Activated effector memory CD4-positive, alpha-beta T cell treated with Interleukin-2 at 50 U/mL for 16 hours (primary cell): ENCODE measurements around the gene SNX2.
"Not testable (repeated sequence)": the region's sequence is repeated elsewhere in the genome, so short reads cannot be mapped to it uniquely, and the experiment has no call there.

ENCODE experiments used
- DNase-seq: peaks from one replicate; pipeline ENCODE4 v3.0.0-alpha.2; 2020

SNX2 gene

GRCh38 chr5:122774861-122775549 lies at the start of gene SNX2:
TSS of gene SNX2 (plus strand) at chr5:122775080. CDS start at chr5:122775104, 24 bp downstream.
- DNase-seq = peak; percentile 83

- no peak for DNase-seq
Measured at GRCh38 chr5:122727112-122727541, 47.8 kb upstream of the SNX2 start.

GRCh38 chr5:122730037-122730436 lies 44.8 kb upstream of the SNX2 start:
- DNase-seq = no peak

GRCh38 chr5:122730456-122730855 lies 44.4 kb upstream of the SNX2 start:
- DNase-seq = no peak

- no peak for DNase-seq
Measured at GRCh38 chr5:122736086-122736845, 38.6 kb upstream of the SNX2 start.

- DNase-seq = no peak
Measured at GRCh38 chr5:122738088-122738487, 36.8 kb upstream of the SNX2 start.

GRCh38 chr5:122741681-122742080 lies 33.2 kb upstream of the SNX2 start:
- DNase-seq = no peak

- no peak for DNase-seq
Measured at GRCh38 chr5:122743261-122743660, 31.6 kb upstream of the SNX2 start.

GRCh38 chr5:122745597-122745996 lies 29.3 kb upstream of the SNX2 start:
- DNase-seq = no peak

- DNase-seq = no peak
Measured at GRCh38 chr5:122749886-122750285, 25.0 kb upstream of the SNX2 start.

- DNase-seq = no peak
Measured at GRCh38 chr5:122751293-122751782, 23.5 kb upstream of the SNX2 start.

GRCh38 chr5:122753500-122753899 lies 21.4 kb upstream of the SNX2 start:
- DNase-seq = no peak

- no peak for DNase-seq
Measured at GRCh38 chr5:122755783-122756182, 19.1 kb upstream of the SNX2 start.

GRCh38 chr5:122756264-122756911 lies 18.5 kb upstream of the SNX2 start:
- DNase-seq = no peak

- DNase-seq = no peak
Measured at GRCh38 chr5:122757285-122757684, 17.6 kb upstream of the SNX2 start.

GRCh38 chr5:122759241-122760070 lies 15.4 kb upstream of the SNX2 start:
- no peak for DNase-seq

- no peak for DNase-seq
Measured at GRCh38 chr5:122760236-122760635, 14.6 kb upstream of the SNX2 start.

GRCh38 chr5:122761115-122761514 lies 13.8 kb upstream of the SNX2 start:
- no peak for DNase-seq

- not testable (repeated sequence) for DNase-seq
Measured at GRCh38 chr5:122761896-122762295, 13.0 kb upstream of the SNX2 start.

- DNase-seq = no peak
Measured at GRCh38 chr5:122766130-122766529, 8.8 kb upstream of the SNX2 start.

- no peak for DNase-seq
Measured at GRCh38 chr5:122770477-122770876, 4.4 kb upstream of the SNX2 start.

GRCh38 chr5:122772446-122772845 lies 2.4 kb upstream of the SNX2 start:
- DNase-seq = no peak

- no peak for DNase-seq
Measured at GRCh38 chr5:122773619-122774018, 1.3 kb upstream of the SNX2 start.
